Activated CD8-positive, alpha-beta memory T cell treated with anti-CD3 and anti-CD28 coated beads, Interleukin-2, amount 10 ng/mL, durations not matched to agents 7 days and 5 days (primary cell): ENCODE data around the gene SLC6A19. TPM values are rescaled to one million over a fixed set of nuclear protein-coding genes. Genes with fewer than 3 reads are reported as not detected.
"Not testable (repeated sequence)": the region's sequence is repeated elsewhere in the genome, so short reads cannot be mapped to it uniquely, and the experiment has no call there.

Source experiments
- ATAC-seq: fragments of 150-1000 bp; cut with Tn5 transposase; one replicate; pipeline ENCODE4 v1.10.0; 2021; ENCODE audit warnings: moderate library complexity
- CTCF ChIA-PET: fragments of 350-600 bp; sonication (Branson Sonifier 250); formaldehyde crosslinking; loops from one replicate; lab custom pipeline; 2021; ENCODE audit warnings: antibody characterized with exemption; lab: Charles Lee
- DNase-seq: peaks from one replicate; pipeline ENCODE4 v3.0.0-alpha.2; 2020
- H3K27ac Mint-ChIP-seq: one replicate; pipeline ENCODE4 v1.8.0; 2021; ENCODE audit warnings: mild to moderate bottlenecking, mixed read lengths
- H3K27me3 Mint-ChIP-seq: one replicate; pipeline ENCODE4 v1.8.0; 2021; ENCODE audit warnings: mixed read lengths
- H3K36me3 Mint-ChIP-seq: one replicate; pipeline ENCODE4 v1.8.0; 2021; ENCODE audit warnings: mild to moderate bottlenecking, mixed read lengths
- H3K4me1 Mint-ChIP-seq: one replicate; pipeline ENCODE4 v1.8.0; 2021; ENCODE audit warnings: mixed read lengths
- H3K4me3 Mint-ChIP-seq: one replicate; pipeline ENCODE4 v1.8.0; 2021; ENCODE audit warnings: mild to moderate bottlenecking, moderate library complexity, mixed read lengths
- H3K9me3 Mint-ChIP-seq: one replicate; pipeline ENCODE4 v1.8.0; 2022; ENCODE audit warnings: low read depth, mixed read lengths
- total RNA-seq, 2 experiments: library from RNA; stranded (reverse); gene quantifications; one replicate each; pipeline ENCODE4 v1.2.3, GENCODE V29; 2021

The SLC6A19 gene
- not detected for total RNA-seq

DNA sequence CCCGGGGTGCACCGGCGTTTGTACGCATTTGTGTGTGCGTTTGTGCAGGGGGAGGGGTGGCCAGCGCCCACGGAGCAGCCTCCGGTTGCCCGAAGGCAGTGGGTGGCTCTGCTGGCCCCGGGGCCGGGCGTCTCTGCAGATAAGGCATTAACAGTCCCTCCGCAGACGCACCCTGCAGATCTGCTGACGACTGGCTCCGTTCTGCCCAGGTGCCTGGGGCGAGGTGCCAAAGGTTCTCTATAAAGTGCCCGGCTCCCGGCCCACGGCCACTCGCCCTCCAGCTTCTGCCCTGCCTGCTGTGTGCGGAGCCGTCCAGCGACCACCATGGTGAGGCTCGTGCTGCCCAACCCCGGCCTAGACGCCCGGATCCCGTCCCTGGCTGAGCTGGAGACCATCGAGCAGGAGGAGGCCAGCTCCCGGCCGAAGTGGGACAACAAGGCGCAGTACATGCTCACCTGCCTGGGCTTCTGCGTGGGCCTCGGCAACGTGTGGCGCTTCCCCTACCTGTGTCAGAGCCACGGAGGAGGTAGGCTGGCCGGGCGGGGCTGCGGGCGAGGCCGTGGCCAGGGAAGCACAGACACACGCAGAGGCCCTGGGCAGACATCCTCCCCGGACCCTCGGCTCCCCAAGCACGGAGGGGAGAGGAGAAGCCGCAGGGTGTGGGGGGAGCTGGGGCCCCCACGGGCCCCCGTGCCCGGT is at the start of gene SLC6A19:
SLC6A19 (plus strand) TSS at position 269 of the 699 bp plus-strand sequence; CDS start at position 325, 56 bp downstream.
- Mint-ChIP-seq H3K36me3 (no peaks in the 10 kb centered on the region), H3K27ac (no peak within 1 kb of the TSS), H3K4me1 (no peaks in the 10 kb centered on the region), H3K27me3 (peaks cover 11% of the 10 kb centered on the region), H3K9me3 (no peaks in the 10 kb centered on the region), H3K4me3 (no peak within 1 kb of the TSS)
- DNase-seq (no peak), ATAC-seq (no peak)
- CTCF ChIA-PET: no interaction called here

DNA sequence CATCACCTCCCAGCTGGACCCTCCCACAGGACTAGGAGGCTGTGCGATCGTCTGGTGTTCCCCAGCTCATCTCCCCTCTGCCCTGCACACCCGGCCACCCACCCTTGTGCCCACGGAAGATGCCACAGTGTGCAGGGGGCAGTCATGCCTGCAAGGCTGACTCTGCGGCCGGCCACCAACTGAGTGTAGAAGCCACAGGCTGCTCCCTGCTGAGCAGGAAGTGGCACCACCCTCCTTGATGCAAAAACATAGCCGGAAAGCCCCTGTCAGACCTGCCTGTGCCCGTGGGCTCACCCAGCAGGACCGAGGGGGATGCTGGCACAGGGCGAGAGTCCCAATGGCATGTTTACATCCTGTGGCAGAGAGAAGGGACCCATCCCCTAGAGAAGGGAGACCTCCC is 49.2 kb upstream of the SLC6A19 start:
- Mint-ChIP-seq H3K36me3 (no peaks in the 10 kb centered on the region), H3K27me3 (peaks cover 26% of the 10 kb centered on the region), H3K27ac (no peak overlapping the region), H3K9me3 (no peaks in the 10 kb centered on the region), H3K4me1 (peaks cover 25% of the 10 kb centered on the region), H3K4me3 (no peak overlapping the region)
- ATAC-seq: peak; percentile 37
- peak; percentile 47 for DNase-seq
- CTCF ChIA-PET: interaction anchor here (1.0 to 1.8 kb wide), 3 partner anchors 12 to 228 kb away, joined by 3 to 5 read pairs (median 3); no protein-coding TSS in a partner anchor

DNA sequence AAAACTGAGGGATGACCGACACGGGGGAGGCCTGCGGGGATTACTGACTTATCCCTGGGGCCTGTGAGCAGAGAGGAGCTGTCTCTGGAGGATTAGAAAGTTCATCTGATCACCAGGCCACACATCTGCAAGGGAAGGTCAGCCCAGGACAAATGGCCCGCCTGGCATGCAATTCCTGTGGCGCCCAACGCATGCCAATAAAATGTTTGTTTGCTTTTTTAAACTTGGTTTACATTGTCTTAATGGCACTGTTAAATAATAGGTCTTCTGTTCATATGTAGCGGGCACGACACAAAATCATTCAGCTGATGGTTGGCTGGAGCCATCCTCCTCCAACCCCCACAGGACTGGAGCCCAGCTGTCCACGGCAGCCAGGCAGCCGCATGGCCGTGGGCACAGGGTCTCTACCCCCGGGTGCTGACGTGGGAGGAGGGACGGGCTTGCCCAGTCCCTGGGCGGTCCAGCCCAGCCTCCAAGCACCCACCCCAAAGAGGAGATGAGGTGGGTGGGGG is 48.6 kb upstream of the SLC6A19 start:
- Mint-ChIP-seq H3K36me3 (no peaks in the 10 kb centered on the region), H3K27me3 (peaks cover 33% of the 10 kb centered on the region), H3K4me1 (peaks cover 25% of the 10 kb centered on the region), H3K9me3 (no peaks in the 10 kb centered on the region), H3K27ac (no peak overlapping the region), H3K4me3 (no peak overlapping the region)
- CTCF ChIA-PET: interaction anchor here (1.0 to 1.8 kb wide), 3 partner anchors 13 to 229 kb away, joined by 3 to 5 read pairs (median 3); no protein-coding TSS in a partner anchor
- no peak for DNase-seq
- ATAC-seq: no peak

DNA sequence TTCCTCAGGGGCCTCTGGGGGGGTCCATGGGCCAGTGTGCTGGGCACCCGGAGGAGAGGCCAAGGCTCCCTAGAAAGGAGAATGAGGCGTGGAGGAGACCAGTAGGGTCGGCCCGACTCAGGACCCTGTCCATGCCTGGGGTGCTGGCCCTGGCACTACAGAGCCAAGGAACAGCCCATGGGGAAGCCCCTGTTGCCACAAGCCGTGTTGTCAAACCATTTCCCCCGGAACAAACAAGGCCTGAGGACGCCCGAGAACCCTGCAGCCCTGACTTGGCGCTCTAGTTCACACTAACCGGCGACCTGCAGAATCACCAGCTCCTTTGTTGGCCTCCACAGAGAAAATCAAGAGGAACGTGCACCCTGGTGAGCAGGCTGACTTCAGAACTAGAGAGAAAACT is 48.0 kb upstream of the SLC6A19 start:
- Mint-ChIP-seq H3K36me3 (no peaks in the 10 kb centered on the region), H3K27me3 (peaks cover 34% of the 10 kb centered on the region), H3K9me3 (no peaks in the 10 kb centered on the region), H3K27ac (no peak overlapping the region), H3K4me3 (no peak overlapping the region), H3K4me1 (peaks cover 25% of the 10 kb centered on the region)
- DNase-seq: peak; percentile 47
- ATAC-seq: peak; percentile 62
- CTCF ChIA-PET: interaction anchor here (1.0 to 1.8 kb wide), 2 partner anchors 14 to 230 kb away, joined by 3 to 5 read pairs; no protein-coding TSS in a partner anchor

DNA sequence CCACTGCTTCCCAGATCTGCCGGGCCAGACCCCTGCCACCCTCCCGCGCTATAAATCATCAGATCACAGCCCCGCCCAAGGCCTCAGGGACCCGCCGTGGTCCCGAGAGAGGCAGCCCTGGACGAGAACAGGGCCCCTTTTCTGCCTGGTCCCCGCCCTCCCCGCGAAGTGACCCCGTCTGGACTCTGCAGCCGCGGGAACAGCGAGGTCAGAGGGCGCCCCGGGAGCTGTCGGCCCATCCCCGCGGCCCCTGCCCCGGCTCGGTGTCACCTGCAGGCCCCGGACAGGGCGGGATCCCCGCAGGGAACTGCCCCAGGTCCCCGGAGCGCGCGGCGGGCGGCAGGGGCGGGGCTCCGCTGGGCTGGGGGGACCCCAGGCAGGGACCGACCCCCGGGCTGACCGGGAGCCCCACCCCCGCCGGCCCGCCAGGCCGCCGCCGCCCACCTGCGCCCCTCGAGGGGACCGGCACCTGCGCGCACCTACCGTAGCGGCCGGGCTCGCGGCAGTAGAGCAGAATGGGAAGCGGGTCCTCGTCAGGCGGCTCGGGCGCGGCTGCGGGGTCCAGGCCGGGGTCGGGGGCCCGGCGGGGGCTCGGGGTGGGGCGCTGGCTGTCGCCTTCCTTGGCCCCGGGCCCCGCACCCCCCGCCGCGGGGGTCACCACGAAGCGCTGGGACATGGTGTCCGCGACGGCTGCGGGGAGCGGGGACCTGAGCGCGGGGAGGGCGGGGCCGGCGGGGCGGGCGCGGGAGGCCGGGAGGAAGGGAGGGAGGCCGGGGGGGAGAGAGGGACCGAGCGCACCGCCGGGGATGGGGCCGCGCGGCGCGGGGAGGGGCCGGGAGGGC is 46.0 kb upstream of the SLC6A19 start:
- ATAC-seq (no peak), DNase-seq (no peak)
- Mint-ChIP-seq H3K9me3 (no peaks in the 10 kb centered on the region), H3K36me3 (no peaks in the 10 kb centered on the region), H3K4me3 (no peak overlapping the region), H3K27ac (no peak overlapping the region), H3K27me3 (peaks cover 37% of the 10 kb centered on the region), H3K4me1 (peaks cover 25% of the 10 kb centered on the region)
- CTCF ChIA-PET: no interaction called here

DNA sequence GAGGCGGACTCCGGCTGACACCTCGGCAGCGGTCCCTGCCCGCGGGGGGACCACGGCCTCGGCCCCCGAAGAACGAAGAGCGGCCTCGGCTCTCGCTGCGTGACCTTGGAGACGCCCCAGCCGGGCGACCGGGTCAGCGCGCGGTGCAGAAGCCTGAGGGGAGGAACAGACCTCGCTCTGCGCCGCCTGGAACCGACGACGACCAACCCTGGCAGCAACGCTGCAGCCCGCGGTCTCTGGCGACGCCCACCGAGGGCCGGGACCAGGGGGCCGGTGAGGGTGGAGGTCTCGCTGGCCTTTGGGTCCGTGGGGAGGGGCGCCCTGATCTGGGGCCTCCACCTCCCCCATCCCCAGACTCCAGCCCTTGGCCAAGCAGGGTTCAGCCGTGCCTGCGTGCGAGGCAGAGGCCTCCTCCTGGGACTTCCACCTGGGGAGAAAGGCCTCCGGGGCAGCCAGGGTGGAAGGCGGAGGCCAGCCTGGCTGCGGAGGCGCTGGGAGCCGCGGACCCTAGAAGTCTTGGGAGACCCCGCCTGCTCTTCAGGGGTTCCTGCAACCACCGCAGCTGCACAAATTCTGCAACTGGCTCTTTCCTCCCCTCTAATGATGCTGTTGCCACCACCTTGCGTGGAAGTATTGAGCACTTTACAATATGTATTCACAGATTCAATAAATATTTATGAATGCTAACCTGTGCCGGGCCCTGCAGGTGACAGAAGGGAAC is 45.2 kb upstream of the SLC6A19 start:
- Mint-ChIP-seq H3K9me3 (no peaks in the 10 kb centered on the region), H3K36me3 (no peaks in the 10 kb centered on the region), H3K27ac (no peak overlapping the region), H3K27me3 (peaks cover 36% of the 10 kb centered on the region), H3K4me3 (no peak overlapping the region), H3K4me1 (peaks cover 25% of the 10 kb centered on the region)
- ATAC-seq: no peak
- DNase-seq: no peak
- CTCF ChIA-PET: no interaction called here

DNA sequence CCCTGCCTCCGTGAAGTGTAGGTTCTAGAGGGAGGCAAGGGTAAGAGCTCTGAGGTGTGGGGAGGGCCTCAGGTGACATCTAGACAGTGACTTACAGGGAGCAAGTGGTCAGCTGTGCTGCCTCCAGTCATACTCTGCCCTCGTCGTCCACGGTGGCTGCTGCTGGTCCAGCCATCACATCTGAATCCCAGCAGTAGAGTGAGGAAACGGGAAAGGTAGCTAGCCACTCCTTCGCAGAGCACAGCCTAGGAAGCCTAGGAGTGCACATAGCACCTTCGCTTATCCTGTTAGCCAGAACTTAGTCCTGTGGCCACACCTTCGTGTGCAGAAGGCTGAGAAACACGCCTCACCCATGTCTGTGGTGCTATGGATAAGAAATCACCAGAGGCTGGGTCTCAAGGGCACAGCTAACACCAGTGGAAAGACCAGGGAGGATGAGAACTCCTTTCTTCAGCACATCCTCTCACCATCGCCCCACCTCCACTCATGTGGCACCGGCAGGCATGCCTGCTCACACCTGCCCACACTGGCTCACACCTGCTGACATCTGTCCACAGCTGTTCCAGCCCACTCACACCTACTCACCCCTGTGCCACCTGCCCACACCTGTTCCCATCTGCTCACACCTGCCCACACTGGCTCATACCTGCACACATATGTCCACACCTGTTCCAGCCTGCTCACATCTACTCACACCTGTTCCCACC is 44.5 kb upstream of the SLC6A19 start:
- peaks cover 36% of the 10 kb centered on the region for H3K27me3 Mint-ChIP-seq
- CTCF ChIA-PET: no interaction called here
- no peak for DNase-seq
- H3K36me3 Mint-ChIP-seq: no peaks in the 10 kb centered on the region
- H3K4me3 Mint-ChIP-seq: no peak overlapping the region
- H3K4me1 Mint-ChIP-seq: peaks cover 22% of the 10 kb centered on the region
- ATAC-seq: no peak
- H3K9me3 Mint-ChIP-seq: no peaks in the 10 kb centered on the region
- no peak overlapping the region for H3K27ac Mint-ChIP-seq

DNA sequence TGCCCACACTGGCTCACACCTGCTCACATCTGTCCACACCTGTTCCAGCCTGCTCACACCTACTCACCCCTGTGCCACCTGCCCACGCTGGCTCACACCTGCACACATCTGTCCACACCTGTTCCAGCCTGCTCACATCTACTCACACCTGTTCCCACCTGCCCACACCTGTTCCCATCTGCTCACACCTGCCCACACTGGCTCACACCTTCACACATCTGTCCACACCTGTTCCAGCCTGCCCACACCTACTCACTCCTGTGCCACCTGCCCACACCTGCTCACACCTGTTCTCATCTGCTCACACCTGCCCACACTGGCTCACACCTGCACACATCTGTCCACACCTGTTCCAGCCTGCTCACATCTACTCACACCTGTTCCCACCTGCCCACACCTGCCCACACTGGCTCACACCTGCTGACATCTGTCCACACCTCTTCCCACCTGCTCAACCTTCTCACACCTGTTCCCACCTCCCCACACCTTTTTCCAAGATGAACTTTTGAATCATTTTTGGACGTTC is 43.9 kb upstream of the SLC6A19 start:
- DNase-seq, H3K4me3 Mint-ChIP-seq, H3K36me3 Mint-ChIP-seq, CTCF ChIA-PET, H3K27ac Mint-ChIP-seq, ATAC-seq, H3K9me3 Mint-ChIP-seq: not testable (repeated sequence)
- H3K4me1 Mint-ChIP-seq: peaks cover 16% of the 10 kb centered on the region
- peaks cover 36% of the 10 kb centered on the region for H3K27me3 Mint-ChIP-seq

DNA sequence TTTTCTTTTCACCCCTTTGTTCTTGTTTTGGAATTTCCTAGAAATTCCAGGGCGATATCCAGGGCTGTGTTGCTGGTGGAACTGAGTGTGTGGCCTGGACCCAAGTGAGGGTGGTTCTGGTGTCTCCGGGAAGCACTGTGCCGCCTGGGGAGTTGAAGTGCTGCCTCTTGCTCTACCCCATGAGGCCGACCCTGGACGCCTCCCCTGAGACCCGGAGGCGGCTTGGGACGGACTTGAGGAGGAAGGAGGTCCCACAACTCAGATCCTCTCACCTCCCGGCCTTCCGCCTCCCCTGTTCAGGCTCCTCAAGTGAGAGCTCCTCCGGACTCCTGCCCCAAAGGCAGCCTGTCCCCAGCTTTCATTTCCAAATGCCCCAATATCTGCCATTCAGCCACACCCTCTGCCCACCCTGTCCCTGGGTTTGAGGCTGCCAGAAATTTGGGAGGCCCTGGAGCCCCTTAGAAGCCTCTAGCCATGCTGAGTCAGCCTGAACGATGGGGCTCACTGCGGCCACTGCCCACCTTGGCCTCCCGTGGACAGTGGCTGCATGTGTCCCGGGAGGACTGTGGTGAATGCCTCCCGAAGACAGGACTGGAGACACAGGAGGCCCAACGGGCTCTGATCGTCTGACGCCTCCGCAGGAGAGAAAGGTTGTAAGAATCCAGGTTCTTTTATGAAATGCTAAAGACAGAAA is 42.6 kb upstream of the SLC6A19 start:
- ATAC-seq (no peak), DNase-seq (no peak)
- Mint-ChIP-seq H3K4me3 (no peak overlapping the region), H3K9me3 (no peaks in the 10 kb centered on the region), H3K27ac (no peak overlapping the region), H3K27me3 (peaks cover 32% of the 10 kb centered on the region), H3K36me3 (no peaks in the 10 kb centered on the region), H3K4me1 (peaks cover 6% of the 10 kb centered on the region)
- CTCF ChIA-PET: no interaction called here

DNA sequence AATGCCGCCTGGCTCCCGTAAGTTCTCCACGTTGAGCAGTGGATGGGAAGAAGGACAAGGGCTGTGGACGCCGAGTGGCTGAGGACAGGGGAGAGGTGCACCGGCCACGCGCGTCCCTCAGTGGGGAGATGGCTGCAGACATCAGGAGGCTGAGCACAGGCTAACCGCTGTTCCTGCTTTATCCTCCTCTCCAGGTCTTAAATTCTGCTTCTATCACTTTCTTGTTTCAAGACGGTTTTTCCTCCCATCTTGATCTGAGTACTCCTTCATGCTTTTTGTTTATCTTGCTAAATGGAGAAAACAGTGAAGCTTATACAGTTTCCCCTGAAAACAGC is 42.1 kb upstream of the SLC6A19 start:
- H3K36me3 Mint-ChIP-seq: no peaks in the 10 kb centered on the region

DNA sequence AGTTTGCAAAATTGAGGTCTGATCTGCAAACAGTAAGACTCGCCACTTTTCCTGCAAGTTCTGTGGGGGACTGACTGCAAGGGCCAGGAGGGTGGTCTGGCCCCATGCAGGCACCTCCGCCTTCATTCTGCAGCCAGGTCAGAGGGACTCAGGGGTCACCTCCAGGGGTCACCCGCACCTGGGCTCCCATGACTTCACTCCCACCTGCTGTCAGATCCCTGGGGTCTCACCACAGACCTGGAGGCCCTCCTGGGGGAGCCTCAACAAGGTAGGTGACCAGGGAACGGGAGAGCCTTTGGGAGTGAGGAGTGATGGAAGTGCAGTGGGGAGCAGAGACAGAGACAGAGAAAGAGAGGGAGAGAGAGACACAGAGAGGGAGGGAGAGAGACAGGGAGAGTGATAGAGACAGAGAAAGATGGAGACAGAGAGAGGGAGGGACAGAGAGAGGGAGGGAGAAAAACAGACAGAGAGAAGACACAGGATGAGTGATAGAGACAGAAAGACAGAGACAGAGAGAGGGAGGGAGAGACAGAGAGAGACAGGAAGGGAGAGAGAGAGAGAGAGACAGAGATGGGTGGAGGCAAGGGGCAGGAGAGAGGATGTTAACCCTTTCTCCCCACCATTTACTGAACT is 41.5 kb upstream of the SLC6A19 start:
- H3K36me3 Mint-ChIP-seq: no peaks in the 10 kb centered on the region
- no peaks in the 10 kb centered on the region for H3K9me3 Mint-ChIP-seq
- no peaks in the 10 kb centered on the region for H3K4me1 Mint-ChIP-seq
- DNase-seq (no peak), ATAC-seq (no peak)
- CTCF ChIA-PET: no interaction called here
- peaks cover 23% of the 10 kb centered on the region for H3K27me3 Mint-ChIP-seq
- H3K4me3 Mint-ChIP-seq: no peak overlapping the region
- no peak overlapping the region for H3K27ac Mint-ChIP-seq

More for the DNA sequence above, 42.1 kb upstream of the SLC6A19 start:
- Mint-ChIP-seq H3K4me1 (peaks cover 1% of the 10 kb centered on the region), H3K27ac (no peak overlapping the region), H3K9me3 (no peaks in the 10 kb centered on the region), H3K27me3 (peaks cover 28% of the 10 kb centered on the region), H3K4me3 (no peak overlapping the region)
- CTCF ChIA-PET: no interaction called here
- DNase-seq (no peak), ATAC-seq (no peak)
